HUES64 (cell line): Measurements from ENCODE around the gene RAC2.

Experiments used
- H3K27ac ChIP-seq: 2 replicates; pipeline ENCODE4 v1.7.0; 2013; ENCODE audit warnings: low read depth, low read length, inconsistent platforms
- H3K27me3 ChIP-seq: 2 replicates; pipeline ENCODE4 v1.6.1; 2013; ENCODE audit warnings: mild to moderate bottlenecking, low read length; ENCODE audit not compliant: insufficient read depth
- H3K36me3 ChIP-seq: 2 replicates; pipeline ENCODE4 v1.6.1; 2013; ENCODE audit warnings: mild to moderate bottlenecking, low read length; ENCODE audit not compliant: insufficient read depth
- H3K4me1 ChIP-seq: 2 replicates; pipeline ENCODE4 v1.6.1; 2013; ENCODE audit warnings: mild to moderate bottlenecking, low read length, moderate library complexity; ENCODE audit not compliant: insufficient read depth
- H3K4me3 ChIP-seq: 2 replicates; pipeline ENCODE4 v1.5.1; 2013; ENCODE audit warnings: mild to moderate bottlenecking, low read length, moderate library complexity
- H3K9ac ChIP-seq: 2 replicates; pipeline ENCODE4 v1.6.1; 2013; ENCODE audit warnings: mild to moderate bottlenecking, low read depth, low read length
- H3K9me3 ChIP-seq: 2 replicates; pipeline ENCODE4 v1.6.1; 2013; ENCODE audit warnings: low read depth, low read length; ENCODE audit not compliant: insufficient read depth
- WGBS: fragments of 150-250, 120-280 bp; methylation state at CpG from one replicate; pipeline ENCODE4 v1.1.7; 2013; ENCODE audit warnings: missing lambda C conversion rate; 5-methylcytosine and 5-hydroxymethylcytosine counted together

RAC2 gene

GRCh38 chr22:37275134-37275533 is 31.1 kb upstream of the RAC2 start:
- WGBS, result 91% methylated on average over 11 of the region's 11 CpGs
- no peaks in the 10 kb centered on the region for H3K9me3 ChIP-seq
- no peak overlapping the region for H3K4me3 ChIP-seq
- H3K27me3 ChIP-seq, result no peaks in the 10 kb centered on the region
- H3K27ac ChIP-seq, result no peak overlapping the region
- H3K4me1 ChIP-seq, result no peaks in the 10 kb centered on the region
- no peaks in the 10 kb centered on the region for H3K36me3 ChIP-seq
- no peak overlapping the region for H3K9ac ChIP-seq

DNA sequence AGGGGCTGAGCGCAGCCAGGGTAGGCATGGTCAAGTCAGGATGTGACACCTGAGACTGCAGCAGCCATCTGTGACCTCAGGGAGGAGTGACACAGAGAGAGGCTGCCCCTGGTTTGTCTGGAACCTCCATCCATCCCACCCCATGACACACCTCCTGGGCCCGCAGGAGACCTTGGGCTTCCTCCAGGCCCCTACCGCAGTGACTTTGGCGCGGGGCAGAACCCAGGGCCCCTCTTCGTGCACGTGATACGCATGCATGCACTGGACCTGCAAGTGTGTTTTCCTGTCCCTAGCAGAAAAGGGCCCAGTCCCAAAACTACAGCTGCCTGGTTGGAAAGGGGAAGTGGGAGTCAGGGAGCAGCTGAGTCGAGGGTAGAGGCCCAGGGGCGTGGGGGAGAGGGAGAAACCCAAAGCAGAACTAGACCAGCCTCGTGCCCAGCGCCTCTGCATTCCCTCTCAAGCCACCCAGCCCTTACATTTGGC is 30.4 kb upstream of the RAC2 start:
- no peak overlapping the region for H3K4me3 ChIP-seq
- no peak overlapping the region for H3K9ac ChIP-seq
- no peak overlapping the region for H3K27ac ChIP-seq
- H3K9me3 ChIP-seq, result no peaks in the 10 kb centered on the region
- no peaks in the 10 kb centered on the region for H3K36me3 ChIP-seq
- no peaks in the 10 kb centered on the region for H3K27me3 ChIP-seq
- H3K4me1 ChIP-seq, result no peaks in the 10 kb centered on the region
- 91% methylated on average over 12 of the region's 12 CpGs for WGBS

- Histone ChIP-seq H3K27ac (no peak overlapping the region), H3K9me3 (no peaks in the 10 kb centered on the region), H3K4me3 (no peak overlapping the region), H3K36me3 (no peaks in the 10 kb centered on the region), H3K27me3 (no peaks in the 10 kb centered on the region), H3K9ac (no peak overlapping the region), H3K4me1 (no peaks in the 10 kb centered on the region)
- 85% methylated on average over 8 of the region's 8 CpGs for WGBS
Measured at GRCh38 chr22:37273846-37274225, 29.8 kb upstream of the RAC2 start.

GRCh38 chr22:37273126-37273845 is 29.2 kb upstream of the RAC2 start:
- 83% methylated on average over 17 of the region's 17 CpGs for WGBS
- Histone ChIP-seq H3K36me3 (no peaks in the 10 kb centered on the region), H3K9me3 (no peaks in the 10 kb centered on the region), H3K27ac (no peak overlapping the region), H3K4me1 (no peaks in the 10 kb centered on the region), H3K27me3 (no peaks in the 10 kb centered on the region), H3K9ac (no peak overlapping the region), H3K4me3 (no peak overlapping the region)

GRCh38 chr22:37270928-37271650 is 27.0 kb upstream of the RAC2 start:
- Histone ChIP-seq H3K27ac (no peak overlapping the region), H3K4me3 (no peak overlapping the region), H3K36me3 (no peaks in the 10 kb centered on the region), H3K9me3 (no peaks in the 10 kb centered on the region), H3K27me3 (no peaks in the 10 kb centered on the region; the same call in 1 of the 2 replicates), H3K9ac (no peak overlapping the region), H3K4me1 (no peaks in the 10 kb centered on the region)
- 90% methylated on average over 8 of the region's 8 CpGs for WGBS

- no peaks in the 10 kb centered on the region for H3K9me3 ChIP-seq
- H3K36me3 ChIP-seq, result no peaks in the 10 kb centered on the region
- no peak overlapping the region for H3K9ac ChIP-seq
- H3K27ac ChIP-seq, result no peak overlapping the region
- H3K4me1 ChIP-seq, result no peaks in the 10 kb centered on the region
- H3K27me3 ChIP-seq, result no peaks in the 10 kb centered on the region; the same call in 1 of the 2 replicates
- 86% methylated on average over 6 of the region's 8 CpGs for WGBS
- H3K4me3 ChIP-seq, result no peak overlapping the region
Measured at GRCh38 chr22:37269936-37270678, 26.0 kb upstream of the RAC2 start.

- Histone ChIP-seq H3K4me1 (no peaks in the 10 kb centered on the region), H3K4me3 (no peak overlapping the region), H3K9ac (no peak overlapping the region), H3K27ac (no peak overlapping the region), H3K9me3 (peaks cover 15% of the 10 kb centered on the region), H3K27me3 (no peaks in the 10 kb centered on the region; the same call in 1 of the 2 replicates), H3K36me3 (no peaks in the 10 kb centered on the region)
- 87% methylated on average over 11 of the region's 11 CpGs for WGBS
Measured at GRCh38 chr22:37267661-37268413, 23.8 kb upstream of the RAC2 start.

GRCh38 chr22:37267135-37267587 is 23.1 kb upstream of the RAC2 start:
- H3K4me3 ChIP-seq, result no peak overlapping the region
- H3K9ac ChIP-seq, result no peak overlapping the region
- H3K36me3 ChIP-seq, result no peaks in the 10 kb centered on the region
- no peaks in the 10 kb centered on the region for H3K4me1 ChIP-seq
- H3K27me3 ChIP-seq, result no peaks in the 10 kb centered on the region; the same call in 1 of the 2 replicates
- no peak overlapping the region for H3K27ac ChIP-seq
- 29% methylated on average over 22 of the region's 22 CpGs for WGBS
- peaks cover 15% of the 10 kb centered on the region for H3K9me3 ChIP-seq

- WGBS, result 72% methylated on average over 18 of the region's 18 CpGs
- H3K36me3 ChIP-seq, result no peaks in the 10 kb centered on the region
- H3K4me1 ChIP-seq, result no peaks in the 10 kb centered on the region
- no peak overlapping the region for H3K9ac ChIP-seq
- peaks cover 15% of the 10 kb centered on the region for H3K9me3 ChIP-seq
- H3K27me3 ChIP-seq, result no peaks in the 10 kb centered on the region; the same call in 1 of the 2 replicates
- H3K27ac ChIP-seq, result no peak overlapping the region
- no peak overlapping the region for H3K4me3 ChIP-seq
Measured at GRCh38 chr22:37266581-37267134, 22.6 kb upstream of the RAC2 start.
